CD4-positive, alpha-beta T cell treated with Interleukin-21 for 1 hour (primary cell): ENCODE data around the gene THRB.
"Not testable (repeated sequence)": the region's sequence is repeated elsewhere in the genome, so short reads cannot be mapped to it uniquely, and the experiment has no call there.

Experiments used
- DNase-seq: peaks from one replicate; pipeline ENCODE4 v3.0.0-alpha.2; 2020

Gene THRB

GRCh38 chr3:24400015-24400414 is 94.6 kb downstream of the THRB start:
- no peak for DNase-seq

GRCh38 chr3:24399614-24400013 is 95.0 kb downstream of the THRB start:
- DNase-seq, result no peak

GRCh38 chr3:24398712-24399111 is 95.9 kb downstream of the THRB start:
- DNase-seq, result not testable (repeated sequence)

- no peak for DNase-seq
Observed at GRCh38 chr3:24396338-24396737, 98.3 kb downstream of the THRB start.

GRCh38 chr3:24394754-24395153 is 99.9 kb downstream of the THRB start:
- no peak for DNase-seq

GRCh38 chr3:24393316-24393715 is 101.3 kb downstream of the THRB start:
- DNase-seq, result no peak

GRCh38 chr3:24390169-24391130 is 104.2 kb downstream of the THRB start:
- no peak for DNase-seq

- DNase-seq, result no peak
Observed at GRCh38 chr3:24389108-24390090, 105.3 kb downstream of the THRB start.

GRCh38 chr3:24388611-24389010 is 106.0 kb downstream of the THRB start:
- no peak for DNase-seq

- no peak for DNase-seq
Observed at GRCh38 chr3:24388159-24388558, 106.5 kb downstream of the THRB start.

- no peak for DNase-seq
Observed at GRCh38 chr3:24387493-24387892, 107.2 kb downstream of the THRB start.

GRCh38 chr3:24387000-24387399 is 107.7 kb downstream of the THRB start:
- no peak for DNase-seq

- no peak for DNase-seq
Observed at GRCh38 chr3:24386458-24386857, 108.2 kb downstream of the THRB start.

- no peak for DNase-seq
Observed at GRCh38 chr3:24385012-24385615, 109.5 kb downstream of the THRB start.

GRCh38 chr3:24382647-24383046 is 112.0 kb downstream of the THRB start:
- no peak for DNase-seq

GRCh38 chr3:24379936-24380335 is 114.7 kb downstream of the THRB start:
- no peak for DNase-seq

- no peak for DNase-seq
Observed at GRCh38 chr3:24378313-24378712, 116.3 kb downstream of the THRB start.

GRCh38 chr3:24377218-24377993 is 117.2 kb downstream of the THRB start:
- DNase-seq, result no peak

- DNase-seq, result no peak
Observed at GRCh38 chr3:24375947-24376384, 118.7 kb downstream of the THRB start.

GRCh38 chr3:24374801-24375200 is 119.8 kb downstream of the THRB start:
- DNase-seq, result no peak

- DNase-seq, result no peak
Observed at GRCh38 chr3:24373198-24373959, 121.3 kb downstream of the THRB start.
